MCF 10A (cell line): ENCODE measurements around the gene EWSR1. TPM values are rescaled to one million over a fixed set of nuclear protein-coding genes. Genes with fewer than 3 reads are reported as not detected.

ENCODE experiments used
- BruUV-seq: library from RNA; stranded (reverse); fragments of 400-500 nt; replicated peaks from 2 replicates; lab custom pipeline; 2021; lab: Mats Ljungman, UMichigan
- CTCF ChIA-PET: fragments of 300-600 bp; sonication (Branson Sonifier 250); formaldehyde crosslinking; extraction: SDS; loops from one replicate; lab custom pipeline; 2021; ENCODE audit warnings: antibody characterized with exemption, inconsistent platforms; lab: Yijun Ruan, JAX
- POLR2A ChIA-PET: fragments of 300-600, 350-650 bp; sonication (Branson Sonifier 250); formaldehyde crosslinking; extraction: SDS; loops from one replicate; lab custom pipeline; 2020; ENCODE audit warnings: antibody characterized with exemption, inconsistent platforms; lab: Yijun Ruan, JAX
- DNase-seq: peaks from one replicate; pipeline ENCODE4 v3.0.0-alpha.2; 2018; ENCODE audit not compliant: unreplicated experiment
- H3K27ac Mint-ChIP-seq: one replicate; pipeline ENCODE4 v1.8.0; 2022; ENCODE audit warnings: mild to moderate bottlenecking, low read depth, mixed read lengths; ENCODE audit not compliant: unreplicated experiment
- H3K27me3 Mint-ChIP-seq: one replicate; pipeline ENCODE4 v1.8.0; 2022; ENCODE audit warnings: mixed read lengths; ENCODE audit not compliant: insufficient read depth, unreplicated experiment
- H3K36me3 Mint-ChIP-seq: one replicate; pipeline ENCODE4 v1.8.0; 2022; ENCODE audit warnings: mild to moderate bottlenecking, moderate library complexity, mixed read lengths; ENCODE audit not compliant: insufficient read depth, unreplicated experiment
- H3K4me1 Mint-ChIP-seq: one replicate; pipeline ENCODE4 v1.8.0; 2022; ENCODE audit warnings: mixed read lengths; ENCODE audit not compliant: insufficient read depth, unreplicated experiment
- H3K4me3 Mint-ChIP-seq: one replicate; pipeline ENCODE4 v1.8.0; 2022; ENCODE audit warnings: mild to moderate bottlenecking, moderate library complexity, mixed read lengths; ENCODE audit not compliant: unreplicated experiment
- H3K9me3 Mint-ChIP-seq: one replicate; pipeline ENCODE4 v1.8.0; 2022; ENCODE audit warnings: mixed read lengths; ENCODE audit not compliant: unreplicated experiment
- intact Hi-C: fragments of 100-400 bp; cut with micrococcal nuclease; formaldehyde crosslinking; loops from 2 replicates; pipeline ENCODE4 v1.14.1; 2022
- total RNA-seq: library from RNA; stranded (reverse); gene quantifications from 2 replicates; pipeline ENCODE4 v1.2.3, GENCODE V29; 2022
- TF ChIP-seq, protein P1 (sequence below): fragments of 200-600 bp; IDR thresholded peaks from one replicate; pipeline ENCODE4 v1.8.0; 2022; ENCODE audit warnings: antibody characterized with exemption, mild to moderate bottlenecking; ENCODE audit not compliant: unreplicated experiment

Gene EWSR1
- total RNA-seq, 1 experiment from 2014 or later, result 486 TPM

GRCh38 chr22:29331213-29331612, 63.1 kb downstream of the EWSR1 start:
- Mint-ChIP-seq H3K9me3 (no peaks in the 10 kb centered on the region), H3K27me3 (no peaks in the 10 kb centered on the region), H3K4me1 (peaks cover 5% of the 10 kb centered on the region), H3K4me3 (no peak overlapping the region), H3K27ac (no peak overlapping the region), H3K36me3 (peaks cover 37% of the 10 kb centered on the region)
- no TSS peak for BruUV-seq
- POLR2A ChIA-PET, result no interaction called here
- CTCF ChIA-PET, result no interaction called here
- intact Hi-C loops, result no loop called here
- peak; percentile 58 for DNase-seq
- TF ChIP-seq, protein P1, sequence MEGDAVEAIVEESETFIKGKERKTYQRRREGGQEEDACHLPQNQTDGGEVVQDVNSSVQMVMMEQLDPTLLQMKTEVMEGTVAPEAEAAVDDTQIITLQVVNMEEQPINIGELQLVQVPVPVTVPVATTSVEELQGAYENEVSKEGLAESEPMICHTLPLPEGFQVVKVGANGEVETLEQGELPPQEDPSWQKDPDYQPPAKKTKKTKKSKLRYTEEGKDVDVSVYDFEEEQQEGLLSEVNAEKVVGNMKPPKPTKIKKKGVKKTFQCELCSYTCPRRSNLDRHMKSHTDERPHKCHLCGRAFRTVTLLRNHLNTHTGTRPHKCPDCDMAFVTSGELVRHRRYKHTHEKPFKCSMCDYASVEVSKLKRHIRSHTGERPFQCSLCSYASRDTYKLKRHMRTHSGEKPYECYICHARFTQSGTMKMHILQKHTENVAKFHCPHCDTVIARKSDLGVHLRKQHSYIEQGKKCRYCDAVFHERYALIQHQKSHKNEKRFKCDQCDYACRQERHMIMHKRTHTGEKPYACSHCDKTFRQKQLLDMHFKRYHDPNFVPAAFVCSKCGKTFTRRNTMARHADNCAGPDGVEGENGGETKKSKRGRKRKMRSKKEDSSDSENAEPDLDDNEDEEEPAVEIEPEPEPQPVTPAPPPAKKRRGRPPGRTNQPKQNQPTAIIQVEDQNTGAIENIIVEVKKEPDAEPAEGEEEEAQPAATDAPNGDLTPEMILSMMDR, result no peak

DNA sequence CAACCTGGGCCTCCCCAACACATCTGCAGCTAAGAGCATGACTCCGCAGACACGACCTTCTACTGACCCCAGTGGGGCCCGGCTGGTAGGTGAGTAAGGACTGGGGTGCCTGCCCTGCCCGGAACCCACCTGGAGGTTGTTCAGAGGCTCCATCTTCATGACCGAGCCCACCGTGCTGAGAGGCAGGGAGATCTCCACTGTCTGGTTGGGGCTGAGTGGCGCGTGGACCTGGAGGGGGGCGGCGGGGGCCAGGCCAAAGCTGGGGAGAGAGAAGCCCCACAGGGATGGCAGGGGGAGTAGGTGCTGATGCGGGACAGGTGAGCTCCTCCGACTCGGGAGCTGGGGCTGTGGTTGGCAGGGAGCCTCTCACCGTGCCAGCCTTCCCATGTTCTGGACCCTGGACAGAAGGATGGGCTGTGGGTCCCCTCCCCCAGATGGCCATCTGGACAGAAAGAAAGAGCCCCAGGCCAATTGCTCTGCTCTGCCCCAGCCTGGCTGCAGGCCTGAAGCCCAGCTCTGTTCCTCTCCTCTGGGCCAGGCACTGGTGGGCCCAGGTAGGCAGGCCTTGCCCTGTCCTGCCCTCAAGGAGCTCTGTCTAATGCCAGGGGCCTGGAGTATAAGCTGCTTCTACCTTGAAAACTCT, 63.7 kb downstream of the EWSR1 start:
- CTCF ChIA-PET, result no interaction called here
- TF ChIP-seq, protein P1, result no peak
- Mint-ChIP-seq H3K4me3 (no peak overlapping the region), H3K27me3 (no peaks in the 10 kb centered on the region), H3K36me3 (peaks cover 37% of the 10 kb centered on the region), H3K27ac (no peak overlapping the region), H3K9me3 (no peaks in the 10 kb centered on the region), H3K4me1 (peaks cover 5% of the 10 kb centered on the region)
- BruUV-seq, result no TSS peak
- intact Hi-C loops, result no loop called here
- DNase-seq, result no peak
- POLR2A ChIA-PET, result no interaction called here

- no peak overlapping the region for H3K27ac Mint-ChIP-seq
- intact Hi-C loops, result no loop called here
- CTCF ChIA-PET, result interaction anchor here (0.5 kb wide), 1 partner anchor 47 kb away, joined by 3 read pairs; no protein-coding TSS in a partner anchor
- POLR2A ChIA-PET, result no interaction called here
- no peaks in the 10 kb centered on the region for H3K27me3 Mint-ChIP-seq
- TF ChIP-seq, protein P1, result no peak
- peaks cover 5% of the 10 kb centered on the region for H3K4me1 Mint-ChIP-seq
- no TSS peak for BruUV-seq
- H3K36me3 Mint-ChIP-seq, result peaks cover 36% of the 10 kb centered on the region
- no peak overlapping the region for H3K4me3 Mint-ChIP-seq
- H3K9me3 Mint-ChIP-seq, result no peaks in the 10 kb centered on the region
- DNase-seq, result no peak
These were observed 64.9 kb downstream of the EWSR1 start for GRCh38 chr22:29332886-29333496.

- TF ChIP-seq, protein P1, result no peak
- H3K9me3 Mint-ChIP-seq, result no peaks in the 10 kb centered on the region
- H3K27ac Mint-ChIP-seq, result no peak overlapping the region
- no peak for DNase-seq
- BruUV-seq, result no TSS peak
- peaks cover 43% of the 10 kb centered on the region for H3K36me3 Mint-ChIP-seq
- intact Hi-C loops, result no loop called here
- ChIA-PET POLR2A (interaction anchor here (1.0 to 1.4 kb wide), 2 partner anchors 12 to 13 kb away, joined by 3 to 4 read pairs; no protein-coding TSS in a partner anchor), CTCF (interaction anchor here (0.6 to 0.7 kb wide), 2 partner anchors 414 to 1003 kb away, joined by 3 read pairs; no protein-coding TSS in a partner anchor)
- H3K4me1 Mint-ChIP-seq, result peaks cover 4% of the 10 kb centered on the region
- H3K4me3 Mint-ChIP-seq, result no peak overlapping the region
- H3K27me3 Mint-ChIP-seq, result no peaks in the 10 kb centered on the region
These were observed 66.1 kb downstream of the EWSR1 start for GRCh38 chr22:29334148-29334547.
